Measurements from ENCODE around the gene BIN1. TPM values are rescaled to one million over a fixed set of nuclear protein-coding genes. Genes with fewer than 3 reads are reported as not detected.
A peak's percentile ranks its signal among the peaks of the same experiment; 100 is the strongest.

Gene BIN1
- total RNA-seq: 58.2 and 60.6 TPM in 2 replicates

GRCh38 chr2:127106991-127107621 is at the start of gene BIN1:
Gene BIN1 (minus strand): TSS chr2:127107154. CDS start chr2:127106943, 211 bp downstream.
- peak; percentile 40 for DNase-seq (ENCODE audit: low read depth, low spot score)

- no peak for DNase-seq (ENCODE audit: low read depth, low spot score)
Measured at GRCh38 chr2:127155947-127156346, 49.0 kb upstream of the BIN1 start.

GRCh38 chr2:127155028-127155581 is 48.2 kb upstream of the BIN1 start:
- no peak for DNase-seq (ENCODE audit: low read depth, low spot score)

DNA sequence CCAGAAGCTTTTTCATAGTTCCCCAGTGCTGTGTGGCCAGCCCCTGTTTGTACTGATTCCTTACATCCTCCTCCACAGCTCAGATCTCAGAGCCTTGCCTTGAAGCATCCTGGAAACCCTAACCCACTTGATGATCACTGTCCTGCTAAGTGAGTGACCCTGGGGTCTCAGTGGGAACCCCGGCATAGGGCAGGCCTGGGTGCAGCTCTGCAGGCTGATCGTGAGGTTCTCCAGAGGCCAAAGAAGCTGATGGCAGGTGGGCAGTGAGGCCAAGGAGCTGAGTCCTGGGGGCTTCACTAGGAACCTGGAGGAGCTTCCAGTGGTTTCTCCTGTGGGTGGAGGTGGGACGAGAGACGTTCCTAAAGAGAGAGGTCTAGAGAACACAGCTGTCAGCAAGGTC is 47.4 kb upstream of the BIN1 start:
- DNase-seq (ENCODE audit: low read depth, low spot score): no peak

DNA sequence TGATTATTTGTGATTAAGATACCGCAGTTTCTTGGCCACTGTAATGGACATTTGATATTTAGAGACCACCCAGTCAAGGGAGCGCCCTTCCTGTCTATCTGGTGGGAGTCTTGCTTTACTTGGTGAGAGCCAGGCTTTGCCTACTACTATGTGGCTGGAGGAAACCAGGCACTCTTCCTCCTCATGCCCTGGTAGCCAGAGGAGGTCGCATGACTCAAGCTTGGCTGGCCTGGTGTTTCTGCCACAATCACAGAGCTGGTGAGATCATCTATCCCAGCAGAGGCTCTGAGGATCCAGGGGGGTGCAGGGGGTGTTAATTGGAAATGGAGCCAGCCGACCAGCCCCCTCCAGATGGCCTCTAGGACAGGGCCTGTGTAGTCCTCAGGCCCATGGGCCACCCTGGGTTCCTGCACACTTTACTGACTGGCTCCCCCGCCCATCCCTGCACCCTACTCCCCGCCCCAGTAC is 46.8 kb upstream of the BIN1 start:
- peak; percentile 39 for DNase-seq (ENCODE audit: low read depth, low spot score)

GRCh38 chr2:127150996-127151395 is 44.0 kb upstream of the BIN1 start:
- no peak for DNase-seq (ENCODE audit: low read depth, low spot score)

GRCh38 chr2:127149384-127149783 is 42.4 kb upstream of the BIN1 start:
- no peak for DNase-seq (ENCODE audit: low read depth, low spot score)

DNA sequence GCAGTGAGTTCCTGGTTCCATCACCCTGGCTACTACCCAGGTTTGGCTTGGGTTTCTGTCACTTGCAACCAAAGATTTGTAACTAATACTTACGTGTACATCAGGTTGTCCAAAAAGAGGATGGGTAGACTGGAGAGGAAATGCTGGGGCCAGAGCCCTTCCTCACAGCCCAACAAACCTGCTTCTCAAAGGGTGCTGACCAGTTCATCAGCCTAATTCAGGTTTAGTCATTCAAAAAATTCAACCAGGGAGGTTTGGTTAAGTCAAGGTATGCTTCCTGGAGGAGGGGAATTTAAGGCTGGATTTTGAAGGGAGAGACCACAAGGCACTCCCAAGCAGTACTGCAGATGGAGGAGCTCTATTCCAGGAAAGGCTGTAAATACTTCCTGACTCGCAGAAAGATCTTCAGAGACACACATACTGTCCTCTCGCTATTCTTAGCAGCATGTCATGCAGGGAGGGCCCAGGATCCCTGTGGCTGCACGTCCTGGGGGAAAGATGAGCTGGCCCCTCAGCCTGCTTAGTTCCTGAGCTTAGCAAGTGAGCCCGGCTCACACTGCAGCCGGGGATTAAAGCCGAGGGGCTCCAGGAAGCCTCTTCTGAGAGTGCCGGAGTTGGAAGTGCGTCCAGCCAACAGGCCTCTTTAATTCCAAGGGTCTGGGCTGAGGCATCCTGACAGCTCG is 40.0 kb upstream of the BIN1 start:
- DNase-seq (ENCODE audit: low read depth, low spot score): no peak

- DNase-seq (ENCODE audit: low read depth, low spot score): no peak
Measured at GRCh38 chr2:127146071-127146725, 39.2 kb upstream of the BIN1 start.

GRCh38 chr2:127145280-127145895 is 38.4 kb upstream of the BIN1 start:
- no peak for DNase-seq (ENCODE audit: low read depth, low spot score)

- no peak for DNase-seq (ENCODE audit: low read depth, low spot score)
Measured at GRCh38 chr2:127143841-127144782, 37.2 kb upstream of the BIN1 start.

DNA sequence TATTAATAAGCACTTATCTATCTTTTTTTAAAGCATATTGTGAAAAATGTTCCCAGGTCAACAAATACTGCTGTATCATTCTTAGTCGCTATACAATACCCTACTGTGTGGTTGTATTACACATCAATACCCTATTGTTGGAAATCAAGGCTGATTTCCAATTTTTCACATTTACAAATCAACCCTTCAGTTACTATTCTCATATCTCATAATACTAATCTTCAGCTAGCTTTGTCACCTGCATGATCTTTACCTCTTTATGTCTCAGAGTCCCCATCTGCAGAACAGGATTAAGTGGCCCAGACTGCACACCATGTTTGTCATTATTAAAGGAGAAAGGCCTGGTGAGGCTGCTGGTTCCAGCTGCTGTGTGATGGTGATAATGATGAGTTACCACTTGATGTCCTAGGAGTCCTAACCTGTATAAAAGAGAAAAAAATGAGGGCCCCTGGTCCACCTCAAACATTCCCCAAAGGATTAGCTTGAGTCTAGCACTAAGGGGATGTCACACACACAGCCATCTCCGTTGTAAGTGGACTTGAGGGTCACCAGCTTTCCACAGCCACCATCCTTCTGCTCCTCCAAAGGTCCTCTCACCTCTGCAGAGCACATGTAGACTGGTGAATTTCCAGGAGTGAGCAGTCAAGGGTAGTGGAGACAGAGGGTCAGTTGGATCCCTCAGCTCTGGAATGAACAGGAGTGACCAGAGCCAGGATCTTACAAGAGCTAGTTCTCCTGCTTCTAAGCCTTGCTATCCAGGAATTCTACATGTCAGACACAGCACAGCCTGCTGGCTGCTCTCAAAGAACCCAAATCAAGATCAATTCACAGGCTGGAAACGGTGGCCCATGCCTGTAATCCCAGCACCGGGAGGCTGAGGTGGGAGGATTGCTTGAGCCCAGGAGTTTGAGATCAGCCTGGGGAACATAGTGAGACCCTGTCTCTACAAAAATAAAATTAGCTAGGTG is 36.0 kb upstream of the BIN1 start:
- no peak for DNase-seq (ENCODE audit: low read depth, low spot score)

DNA sequence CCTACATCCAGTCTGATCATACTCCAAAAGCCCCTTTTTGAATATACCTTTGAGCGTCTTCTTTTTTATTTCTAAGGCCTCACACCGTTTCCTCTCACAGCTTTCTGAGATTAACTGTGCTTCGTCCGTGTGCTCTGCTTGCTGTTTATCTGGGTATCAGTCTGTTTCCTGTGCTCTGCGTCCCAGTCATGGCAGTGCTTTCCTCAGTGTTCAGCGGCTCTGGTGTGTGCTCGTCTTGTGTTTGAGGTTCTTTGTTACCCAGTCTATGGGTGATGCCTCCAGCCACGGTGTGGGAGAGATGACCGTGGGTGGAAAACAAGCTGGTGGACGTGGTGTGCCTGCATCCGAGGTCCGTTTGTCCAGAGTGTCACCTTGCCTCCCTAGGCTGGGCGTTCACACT is 33.6 kb upstream of the BIN1 start:
- no peak for DNase-seq (ENCODE audit: low read depth, low spot score)

DNA sequence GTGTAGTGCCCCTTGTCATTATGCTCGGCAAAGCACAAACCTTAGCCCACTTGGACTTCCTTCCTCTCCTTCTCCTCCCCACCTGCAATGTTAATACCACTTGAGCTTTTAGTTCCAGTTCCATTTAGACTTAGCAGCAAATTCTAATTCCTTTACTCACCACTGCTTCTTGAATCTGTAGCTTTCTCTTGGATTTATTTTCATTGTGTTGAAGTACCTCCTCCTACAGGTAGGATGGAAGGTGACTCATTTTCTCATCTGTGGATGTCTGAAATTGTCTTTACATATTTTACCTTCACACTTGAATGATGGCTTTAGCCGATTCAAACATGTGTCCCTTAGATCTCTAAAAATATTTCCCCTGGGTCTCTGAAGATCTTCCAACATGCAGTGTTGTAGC is 32.8 kb upstream of the BIN1 start:
- DNase-seq (ENCODE audit: low read depth, low spot score): no peak

- no peak for DNase-seq (ENCODE audit: low read depth, low spot score)
Measured at GRCh38 chr2:127138281-127138680, 31.3 kb upstream of the BIN1 start.

- no peak for DNase-seq (ENCODE audit: low read depth, low spot score)
Measured at GRCh38 chr2:127137741-127138140, 30.8 kb upstream of the BIN1 start.

GRCh38 chr2:127137225-127137624 is 30.3 kb upstream of the BIN1 start:
- no peak for DNase-seq (ENCODE audit: low read depth, low spot score)

DNA sequence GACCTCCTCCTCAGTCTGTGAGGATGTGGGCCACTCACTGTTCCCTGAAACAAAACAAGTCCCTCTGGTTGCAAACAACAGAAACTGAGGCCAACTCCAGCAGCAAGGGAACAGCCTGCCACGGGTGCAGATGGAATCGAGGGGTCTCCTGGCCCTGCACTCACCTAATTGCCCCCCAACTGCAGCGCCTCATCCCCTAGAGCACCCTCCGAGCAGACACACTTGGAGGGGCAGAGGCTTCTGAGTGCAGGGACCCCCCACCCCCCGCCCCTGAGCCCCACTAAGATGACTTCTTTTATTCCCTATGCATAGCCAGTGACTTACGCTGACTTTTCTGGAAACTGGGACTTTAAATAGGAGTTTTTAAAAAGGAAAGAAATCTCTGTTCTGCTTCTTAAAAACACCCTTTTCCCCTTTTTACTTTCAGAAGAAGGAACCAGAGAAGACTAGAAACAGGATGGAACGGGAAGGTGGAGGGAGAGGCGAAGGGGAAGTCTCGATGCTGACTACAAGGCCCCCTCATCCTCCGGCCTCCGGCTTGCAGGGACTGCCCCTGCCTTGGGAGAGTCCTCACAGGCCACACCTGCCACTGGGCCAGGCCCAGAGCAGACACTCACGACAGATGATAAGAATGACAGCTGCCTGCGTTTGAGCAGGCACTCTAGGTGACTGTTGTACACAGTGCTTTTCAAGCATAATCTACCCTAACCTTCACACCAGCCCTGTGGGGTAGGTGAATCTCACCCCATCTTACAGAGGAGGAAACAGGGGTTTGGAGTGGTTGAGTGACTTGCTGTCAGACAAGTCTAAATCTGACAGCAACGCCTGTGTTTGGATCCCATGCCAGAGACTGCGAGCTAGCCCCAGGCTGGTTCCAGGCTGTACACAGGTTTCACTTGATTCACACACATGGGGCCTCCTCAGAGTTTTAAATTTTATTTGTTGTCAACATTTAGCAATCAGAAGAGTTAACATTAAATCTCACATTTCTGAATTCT is 28.2 kb upstream of the BIN1 start:
- DNase-seq (ENCODE audit: low read depth, low spot score): no peak
